CD14-positive monocyte (primary cell): ENCODE data around the gene NUP85. TPM values are rescaled to one million over a fixed set of nuclear protein-coding genes. Genes with fewer than 3 reads are reported as not detected.

Experiments
- DNase-seq, 3 donors: peaks; one replicate each; pipeline ENCODE4 v3.0.0-alpha.2; 2011 to 2022
- H2AFZ ChIP-seq: 2 replicates; pipeline ENCODE4 v1.6.0; 2012; ENCODE audit warnings: mild to moderate bottlenecking, low read depth, low read length, inconsistent platforms; ENCODE audit not compliant: insufficient read depth, poor library complexity, severe bottlenecking
- H3K27ac ChIP-seq, 2 donors: 1 replicate in 1 of 2; 2 replicates in 1 of 2; pipeline ENCODE4 v1.5.1; 2012 to 2013; ENCODE audit warnings: low read length in 2 of 2, control low read depth in 1 of 2, inconsistent platforms in 1 of 2, low read depth in 1 of 2, mild to moderate bottlenecking in 1 of 2
- H3K27me3 ChIP-seq, 2 donors: one replicate each; pipeline versions ENCODE4 v1.6.0 to v1.6.1; 2011 to 2013; ENCODE audit warnings: low read length in 2 of 2; ENCODE audit not compliant: control insufficient read depth in 2 of 2, insufficient read depth in 2 of 2
- H3K36me3 ChIP-seq, 2 donors: replicated peaks in 1 of 2; 1 replicate in 1 of 2; 2 replicates in 1 of 2; pipeline versions ENCODE4 v1.5.1 to v1.6.1; 2012 to 2013; ENCODE audit warnings: low read length in 2 of 2, control low read depth in 1 of 2, inconsistent platforms in 1 of 2, mild to moderate bottlenecking in 1 of 2; ENCODE audit not compliant: insufficient read depth in 2 of 2, control insufficient read depth in 1 of 2
- H3K4me1 ChIP-seq, 2 donors: 1 replicate in 1 of 2; 2 replicates in 1 of 2; pipeline versions ENCODE4 v1.5.1 to v1.6.1; 2012 to 2013; ENCODE audit warnings: low read length in 2 of 2, control low read depth in 1 of 2, inconsistent platforms in 1 of 2, mild to moderate bottlenecking in 1 of 2, moderate library complexity in 1 of 2; ENCODE audit not compliant: insufficient read depth in 2 of 2, control insufficient read depth in 1 of 2
- H3K4me2 ChIP-seq: replicated peaks from 2 replicates; pipeline ENCODE3; 2012; ENCODE audit warnings: low read length, moderate library complexity, mild to moderate bottlenecking; ENCODE audit not compliant: poor library complexity, severe bottlenecking; ENCODE audit errors: extremely low read depth
- H3K4me3 ChIP-seq, 3 experiments: fragments of 200-600 bp in 1 of 3; sonication (generic) in 1 of 3; replicated peaks in 1 of 3; 1 replicate in 2 of 3; 2 replicates in 1 of 3; pipeline ENCODE4 v1.5.1; 2011 to 2013; ENCODE audit warnings: low read length in 3 of 3, mild to moderate bottlenecking in 3 of 3, control low read depth in 2 of 3, low read depth in 2 of 3, inconsistent platforms in 1 of 3, moderate library complexity in 1 of 3
- H3K79me2 ChIP-seq: 2 replicates; pipeline ENCODE4 v1.6.0; 2012; ENCODE audit warnings: mild to moderate bottlenecking, control low read depth, inconsistent platforms, low read length, moderate library complexity; ENCODE audit not compliant: insufficient read depth
- H3K9ac ChIP-seq: 2 replicates; pipeline ENCODE4 v1.6.0; 2017; ENCODE audit warnings: low read length, mild to moderate bottlenecking; ENCODE audit not compliant: insufficient read depth, poor library complexity, severe bottlenecking
- H3K9me3 ChIP-seq, 2 donors: replicated peaks in 1 of 2; 1 replicate in 1 of 2; 2 replicates in 1 of 2; pipeline versions ENCODE4 v1.5.1 to v1.6.1; 2012 to 2013; ENCODE audit warnings: low read length in 2 of 2, control low read depth in 1 of 2; ENCODE audit not compliant: control insufficient read depth in 1 of 2, insufficient read depth in 1 of 2
- H4K20me1 ChIP-seq: 2 replicates; pipeline ENCODE4 v1.6.0; 2012; ENCODE audit warnings: mild to moderate bottlenecking, low read length, control low read depth, moderate library complexity; ENCODE audit not compliant: insufficient read depth
- H3K27ac Mint-ChIP-seq, 7 donors: one replicate each; pipeline ENCODE4 v1.8.0; 2020; ENCODE audit warnings: mild to moderate bottlenecking in 7 of 7, mixed read lengths in 7 of 7, moderate library complexity in 6 of 7, inconsistent platforms in 2 of 7
- H3K27me3 Mint-ChIP-seq, 3 donors: one replicate each; pipeline ENCODE4 v1.8.0; 2021 to 2022; ENCODE audit warnings: low read depth in 3 of 3, mild to moderate bottlenecking in 3 of 3, mixed read lengths in 3 of 3, moderate library complexity in 3 of 3, inconsistent platforms in 1 of 3
- H3K36me3 Mint-ChIP-seq, 2 donors: one replicate each; pipeline ENCODE4 v1.8.0; 2020; ENCODE audit warnings: mixed read lengths in 2 of 2, inconsistent platforms in 1 of 2, mild to moderate bottlenecking in 1 of 2
- H3K4me1 Mint-ChIP-seq: one replicate; pipeline ENCODE4 v1.8.0; 2020; ENCODE audit warnings: mild to moderate bottlenecking, mixed read lengths
- H3K4me3 Mint-ChIP-seq, 2 donors: one replicate each; pipeline ENCODE4 v1.8.0; 2020; ENCODE audit warnings: mild to moderate bottlenecking in 2 of 2, mixed read lengths in 2 of 2, moderate library complexity in 1 of 2
- H3K9me3 Mint-ChIP-seq, 7 donors: one replicate each; pipeline ENCODE4 v1.8.0; 2020 to 2022; ENCODE audit warnings: mixed read lengths in 7 of 7, mild to moderate bottlenecking in 6 of 7, moderate library complexity in 6 of 7, inconsistent platforms in 2 of 7
- CTCF ChIP-seq: fragments of 200-600 bp; IDR thresholded peaks from one replicate; pipeline ENCODE4 v1.8.0; 2022; ENCODE audit warnings: antibody characterized with exemption, mild to moderate bottlenecking
- WGBS: methylation state at CpG from one replicate; pipeline ENCODE4 v1.1.5; 2013; ENCODE audit warnings: missing lambda C conversion rate; ENCODE audit not compliant: insufficient coverage; 5-methylcytosine and 5-hydroxymethylcytosine counted together
- intact Hi-C, 2 donors: fragments of 100-400 bp; cut with micrococcal nuclease; formaldehyde crosslinking; loops; one replicate each; pipeline versions ENCODE4 v1.15.0 to v1.15.1; 2023
- polyA plus RNA-seq, 3 donors: library from polyadenylated mRNA; depleted of rRNA in 1 of 3; unstranded in 2 of 3; stranded (reverse) in 1 of 3; fragments of 300-500 nt in 2 of 3; fragments of >200 nt in 1 of 3; fragmentation: Illumina TruSeq in 2 of 3; gene quantifications; 1 replicate in 2 of 3; 2 replicates in 1 of 3; pipeline ENCODE4 v1.2.3, GENCODE V29; 2012 to 2021

Gene NUP85
- polyA plus RNA-seq, 3 donors = 36.3 to 94.2 (median 38.7) TPM

GRCh38 chr17:75168998-75169397 lies 36.5 kb upstream of the NUP85 start:
- Histone ChIP-seq H3K79me2 (peaks cover 47% of the 10 kb centered on the region), H3K27ac (no peak overlapping the region), H3K4me2 (no peak overlapping the region), H2AFZ (no peak overlapping the region), H3K4me3 (no peak overlapping the region), H3K36me3 (peaks cover 44 to 75% of the 10 kb centered on the region in 2 donors), H4K20me1 (peaks cover 43% of the 10 kb centered on the region), H3K9ac (no peak overlapping the region), H3K27me3 (no peaks in the 10 kb centered on the region), H3K4me1 (no peaks in the 10 kb centered on the region), H3K9me3 (no peaks in the 10 kb centered on the region)
- H3K4me3 Mint-ChIP-seq = no peak overlapping the region
- H3K9me3 Mint-ChIP-seq = no peaks in the 10 kb centered on the region
- H3K27ac Mint-ChIP-seq = peak overlapping the region in 1 of 7 donors; percentile 21
- no peak for TF ChIP-seq CTCF
- H3K4me1 Mint-ChIP-seq = peaks cover 2% of the 10 kb centered on the region
- intact Hi-C loops = no loop called here
- DNase-seq = no peak
- H3K36me3 Mint-ChIP-seq = peaks cover 39 to 85% of the 10 kb centered on the region in 2 donors
- H3K27me3 Mint-ChIP-seq = no peaks in the 10 kb centered on the region
- 100% methylated on average over 1 of the region's 4 CpGs for WGBS

DNA sequence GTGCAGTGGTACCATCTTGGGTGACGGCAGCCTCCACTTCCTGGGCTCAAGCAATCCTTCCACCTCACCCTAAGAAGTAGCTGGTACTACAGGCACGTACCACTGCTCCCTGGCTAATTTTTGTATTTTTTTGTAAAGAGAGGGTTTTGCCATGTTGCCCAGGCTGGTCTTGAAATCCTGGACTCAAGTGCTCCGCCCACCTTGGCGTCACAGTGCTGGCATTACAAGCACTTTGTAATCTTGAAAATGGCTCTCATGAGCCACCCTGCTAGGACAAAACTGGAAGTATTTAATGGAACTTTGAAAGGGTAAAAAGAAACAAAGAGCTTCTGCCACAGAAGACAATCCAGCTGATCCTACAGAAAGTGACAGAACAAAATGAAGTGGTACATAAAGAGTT lies 32.0 kb upstream of the NUP85 start:
- peaks cover 88% of the 10 kb centered on the region for H3K79me2 ChIP-seq
- no peak overlapping the region for H3K9ac ChIP-seq
- intact Hi-C loops = loop anchor here (5.0 to 10.0 kb wide), 2 partner anchors 61 to 209 kb away; no protein-coding TSS in a partner anchor
- Mint-ChIP-seq H3K4me3 (no peak overlapping the region), H3K9me3 (no peaks in the 10 kb centered on the region), H3K4me1 (peaks cover 2% of the 10 kb centered on the region), H3K27ac (peak overlapping the region in 2 of 7 donors; percentile 40 to 58), H3K36me3 (peaks cover 49 to 84% of the 10 kb centered on the region in 2 donors), H3K27me3 (no peaks in the 10 kb centered on the region)
- H3K4me3 ChIP-seq = no peak overlapping the region
- H3K4me1 ChIP-seq = no peaks in the 10 kb centered on the region
- H3K9me3 ChIP-seq = no peaks in the 10 kb centered on the region
- no peak overlapping the region for H2AFZ ChIP-seq
- WGBS = 95% methylated on average over 2 of the region's 4 CpGs
- H3K4me2 ChIP-seq = no peak overlapping the region
- no peaks in the 10 kb centered on the region for H3K27me3 ChIP-seq
- H4K20me1 ChIP-seq = peaks cover 84% of the 10 kb centered on the region
- no peak for DNase-seq
- no peak overlapping the region for H3K27ac ChIP-seq
- TF ChIP-seq CTCF = no peak
- H3K36me3 ChIP-seq = peaks cover 61 to 82% of the 10 kb centered on the region in 2 donors
